AG09319 (cell line): ENCODE data around the gene TMBIM1.

Source experiments
- DNase-seq: peaks from one replicate; pipeline ENCODE4 v3.0.0-alpha.2; 2010; ENCODE audit warnings: low read depth; ENCODE audit errors: extremely low read depth
- CTCF ChIP-seq: IDR thresholded peaks from 2 replicates; pipeline ENCODE4 v1.5.1; 2011; ENCODE audit warnings: low read depth, mild to moderate bottlenecking, inconsistent platforms, low read length, moderate library complexity

TMBIM1 gene

GRCh38 chr2:218262631-218263586 is 29.4 kb downstream of the TMBIM1 start:
- DNase-seq, result no peak
- TF ChIP-seq CTCF, result no peak

- no peak for DNase-seq
- TF ChIP-seq CTCF, result no peak
Measured at GRCh38 chr2:218262237-218262600, 30.1 kb downstream of the TMBIM1 start.

- TF ChIP-seq CTCF, result no peak
- no peak for DNase-seq
Measured at GRCh38 chr2:218261423-218262236, 30.7 kb downstream of the TMBIM1 start.

GRCh38 chr2:218260742-218261422 is 31.4 kb downstream of the TMBIM1 start, which contains the start of gene GPBAR1:
TSS of gene GPBAR1 (plus strand) at chr2:218261015. CDS start at chr2:218262725, 1,710 bp downstream.
- no peak for TF ChIP-seq CTCF
- no peak for DNase-seq

- DNase-seq, result no peak
Measured at GRCh38 chr2:218260166-218260565, 32.1 kb downstream of the TMBIM1 start.

More at GRCh38 chr2:218260166-218260565, 32.1 kb downstream of the TMBIM1 start:
- no peak for TF ChIP-seq CTCF
